Cardiac muscle cell (in vitro differentiated cells and primary cell): ENCODE results near the gene EIF3C. TPM values are rescaled to one million over a fixed set of nuclear protein-coding genes. Genes with fewer than 3 reads are reported as not detected.
"Not testable (repeated sequence)": the region's sequence is repeated elsewhere in the genome, so short reads cannot be mapped to it uniquely, and the experiment has no call there.

ENCODE experiments used
- DNase-seq, 2 donors: peaks; one replicate each; pipeline versions ENCODE4 v3.0.0 to v3.0.0-alpha.2; 2010 to 2017; ENCODE audit warnings: low read depth in 1 of 2, low spot score in 1 of 2
- H3K27ac ChIP-seq: fragments of 200-600 bp; sonication (generic); 2 replicates; pipeline ENCODE4 v1.5.1; 2016
- H3K27me3 ChIP-seq: fragments of 200-600 bp; sonication (generic); 2 replicates; pipeline ENCODE4 v1.6.0; 2016; ENCODE audit warnings: control low read depth
- H3K36me3 ChIP-seq: fragments of 200-600 bp; sonication (generic); 2 replicates; pipeline ENCODE4 v1.5.1; 2016; ENCODE audit warnings: control low read depth
- H3K4me1 ChIP-seq: fragments of 200-600 bp; sonication (generic); 2 replicates; pipeline ENCODE4 v1.8.1; 2017; ENCODE audit warnings: low read depth, mild to moderate bottlenecking, mixed run types
- H3K4me3 ChIP-seq: fragments of 200-600 bp; sonication (generic); 2 replicates; pipeline ENCODE4 v1.5.1; 2016; ENCODE audit warnings: mild to moderate bottlenecking
- H3K9me3 ChIP-seq: fragments of 200-600 bp; sonication (generic); 2 replicates; pipeline ENCODE4 v1.5.1; 2017; ENCODE audit warnings: low read depth, mild to moderate bottlenecking, control low read depth
- polyA plus RNA-seq: library from polyadenylated mRNA; unstranded; fragments of >200 nt; fragmentation: Nextera tagmentation; extraction: Ambion mirVana; gene quantifications from 2 replicates; pipeline ENCODE4 v1.2.1, GENCODE V29; 2016
- total RNA-seq: library from RNA; depleted of rRNA; stranded (reverse); fragments of >200 nt; gene quantifications from 2 replicates; pipeline ENCODE4 v1.2.3, GENCODE V29; 2016

Gene EIF3C, protein sequence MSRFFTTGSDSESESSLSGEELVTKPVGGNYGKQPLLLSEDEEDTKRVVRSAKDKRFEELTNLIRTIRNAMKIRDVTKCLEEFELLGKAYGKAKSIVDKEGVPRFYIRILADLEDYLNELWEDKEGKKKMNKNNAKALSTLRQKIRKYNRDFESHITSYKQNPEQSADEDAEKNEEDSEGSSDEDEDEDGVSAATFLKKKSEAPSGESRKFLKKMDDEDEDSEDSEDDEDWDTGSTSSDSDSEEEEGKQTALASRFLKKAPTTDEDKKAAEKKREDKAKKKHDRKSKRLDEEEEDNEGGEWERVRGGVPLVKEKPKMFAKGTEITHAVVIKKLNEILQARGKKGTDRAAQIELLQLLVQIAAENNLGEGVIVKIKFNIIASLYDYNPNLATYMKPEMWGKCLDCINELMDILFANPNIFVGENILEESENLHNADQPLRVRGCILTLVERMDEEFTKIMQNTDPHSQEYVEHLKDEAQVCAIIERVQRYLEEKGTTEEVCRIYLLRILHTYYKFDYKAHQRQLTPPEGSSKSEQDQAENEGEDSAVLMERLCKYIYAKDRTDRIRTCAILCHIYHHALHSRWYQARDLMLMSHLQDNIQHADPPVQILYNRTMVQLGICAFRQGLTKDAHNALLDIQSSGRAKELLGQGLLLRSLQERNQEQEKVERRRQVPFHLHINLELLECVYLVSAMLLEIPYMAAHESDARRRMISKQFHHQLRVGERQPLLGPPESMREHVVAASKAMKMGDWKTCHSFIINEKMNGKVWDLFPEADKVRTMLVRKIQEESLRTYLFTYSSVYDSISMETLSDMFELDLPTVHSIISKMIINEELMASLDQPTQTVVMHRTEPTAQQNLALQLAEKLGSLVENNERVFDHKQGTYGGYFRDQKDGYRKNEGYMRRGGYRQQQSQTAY
- total RNA-seq = 287 and 310 TPM in 2 replicates
- polyA plus RNA-seq = 381 and 388 TPM in 2 replicates

GRCh38 chr16:28711220-28712083 lies at the start of gene EIF3C:
TSS of gene EIF3C (plus strand) at chr16:28711464. CDS start at chr16:28711687, 223 bp downstream.
- not testable (repeated sequence) for H3K9me3 ChIP-seq, H3K27me3 ChIP-seq, H3K4me3 ChIP-seq, H3K36me3 ChIP-seq, H3K4me1 ChIP-seq, DNase-seq, H3K27ac ChIP-seq

DNA sequence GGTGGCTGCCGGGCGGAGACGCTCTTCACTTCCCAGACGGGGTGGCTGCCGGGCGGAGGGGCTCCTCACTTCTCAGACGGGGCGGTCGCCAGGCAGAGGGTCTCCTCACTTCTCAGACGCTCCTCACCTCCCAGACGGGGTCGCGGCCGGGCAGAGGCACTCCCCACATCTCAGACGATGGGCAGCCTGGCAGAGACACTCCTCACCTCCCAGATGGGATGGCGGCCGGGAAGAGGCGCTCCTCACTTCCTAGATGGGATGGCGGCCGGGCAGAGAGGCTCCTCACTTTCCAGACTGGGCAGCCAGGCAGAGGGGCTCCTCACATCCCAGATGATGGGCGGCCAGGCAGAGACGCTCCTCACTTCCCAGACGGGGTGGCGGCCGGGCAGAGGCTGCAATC lies 45.0 kb upstream of the EIF3C start:
- H3K27ac ChIP-seq, H3K4me3 ChIP-seq, H3K9me3 ChIP-seq, H3K27me3 ChIP-seq, H3K4me1 ChIP-seq, H3K36me3 ChIP-seq, DNase-seq: not testable (repeated sequence)

DNA sequence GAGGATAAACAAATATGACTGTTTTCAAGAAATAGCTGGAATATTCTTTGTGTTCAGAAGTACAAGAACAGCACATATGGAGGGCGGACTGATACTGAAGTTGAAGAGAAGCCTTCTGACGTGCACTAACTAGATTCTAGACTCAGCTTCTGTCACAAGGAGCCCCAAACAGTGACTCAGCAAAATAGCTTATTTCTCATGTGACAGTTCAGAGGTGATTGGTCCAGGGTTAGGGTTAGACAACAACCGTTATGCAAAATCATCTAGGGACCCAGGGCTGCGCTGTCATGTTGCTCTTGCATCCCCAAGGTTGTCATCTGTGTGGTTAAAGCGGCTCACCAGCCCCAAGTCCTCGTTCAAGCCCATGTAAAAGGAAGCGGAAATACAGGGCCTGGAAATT lies 43.8 kb upstream of the EIF3C start:
- not testable (repeated sequence) for H3K27ac ChIP-seq, H3K27me3 ChIP-seq, H3K36me3 ChIP-seq, H3K4me3 ChIP-seq, DNase-seq, H3K4me1 ChIP-seq, H3K9me3 ChIP-seq

GRCh38 chr16:28668199-28668598 lies 43.1 kb upstream of the EIF3C start:
- not testable (repeated sequence) for H3K4me3 ChIP-seq, H3K4me1 ChIP-seq, DNase-seq, H3K36me3 ChIP-seq, H3K27ac ChIP-seq, H3K27me3 ChIP-seq, H3K9me3 ChIP-seq

DNA sequence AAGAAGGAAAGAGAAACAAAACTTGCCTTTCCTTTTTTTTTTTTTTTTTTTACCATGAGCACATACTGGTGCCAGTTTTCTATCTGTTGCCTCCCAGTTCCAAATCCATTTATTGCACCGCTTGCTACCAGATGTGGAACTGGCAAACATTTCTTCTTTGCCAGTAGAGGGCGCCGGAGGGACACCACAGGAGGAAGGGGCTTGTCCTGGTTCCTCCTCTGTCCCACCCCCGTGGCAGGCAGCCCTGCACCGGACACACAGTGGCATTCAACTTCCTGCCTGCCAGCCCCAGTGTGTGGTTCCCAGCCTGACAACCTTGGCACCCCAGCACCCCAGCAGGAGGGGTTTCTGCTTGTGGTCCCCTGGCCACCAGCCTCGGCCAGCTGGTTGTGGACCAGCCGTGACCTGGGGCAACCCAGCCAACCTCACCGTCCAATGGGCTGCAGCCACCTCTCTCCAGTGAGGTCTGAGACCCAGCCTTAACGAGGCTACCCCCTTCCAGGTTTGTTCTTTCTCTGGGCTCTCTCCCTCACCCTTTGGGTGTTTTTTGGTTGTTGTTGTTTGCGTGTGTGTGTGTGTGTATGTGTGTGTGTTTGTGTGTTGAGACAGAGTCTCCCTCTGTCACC lies 22.8 kb upstream of the EIF3C start:
- not testable (repeated sequence) for H3K4me3 ChIP-seq, H3K36me3 ChIP-seq, DNase-seq, H3K27me3 ChIP-seq, H3K27ac ChIP-seq, H3K4me1 ChIP-seq, H3K9me3 ChIP-seq

- not testable (repeated sequence) for H3K27me3 ChIP-seq, H3K9me3 ChIP-seq, H3K4me1 ChIP-seq, H3K4me3 ChIP-seq, H3K27ac ChIP-seq, H3K36me3 ChIP-seq, DNase-seq
These were observed 21.8 kb upstream of the EIF3C start for GRCh38 chr16:28689425-28689824.

GRCh38 chr16:28691722-28692121 lies 19.5 kb upstream of the EIF3C start:
- not testable (repeated sequence) for H3K9me3 ChIP-seq, H3K4me1 ChIP-seq, H3K4me3 ChIP-seq

DNA sequence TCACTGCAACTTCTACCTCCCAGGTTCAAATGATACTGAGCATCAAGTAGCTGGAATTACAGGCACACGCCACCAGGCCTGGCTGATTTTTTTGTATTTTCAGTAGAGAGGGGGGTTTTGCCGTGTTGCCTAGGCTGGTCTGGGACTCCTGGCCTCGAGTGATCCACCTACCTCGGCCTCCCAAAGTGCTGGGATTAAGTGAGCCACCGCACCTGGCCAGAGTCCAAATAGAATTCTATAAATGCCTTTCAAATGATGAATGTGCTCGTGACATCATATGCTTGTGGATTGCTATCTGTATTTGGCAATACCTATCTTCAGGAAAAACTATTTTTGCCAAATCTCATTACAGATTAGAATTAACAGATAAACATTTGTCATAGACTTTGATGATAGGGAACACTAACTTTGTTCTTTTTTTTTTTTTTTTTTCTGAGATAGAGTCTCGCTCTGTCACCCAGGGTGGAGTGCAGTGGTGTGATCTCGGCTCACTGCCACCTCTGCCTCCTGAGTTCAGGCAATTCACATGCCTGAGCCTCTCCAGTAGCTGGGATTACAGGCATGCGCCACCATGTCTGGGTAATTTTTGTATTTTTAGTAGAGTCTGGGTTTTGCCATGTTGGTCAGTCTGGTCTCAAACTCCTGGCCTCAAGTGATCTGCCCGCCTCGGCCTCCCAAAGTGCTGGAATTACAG lies 17.9 kb upstream of the EIF3C start:
- H3K36me3 ChIP-seq, H3K27me3 ChIP-seq, H3K4me3 ChIP-seq, H3K4me1 ChIP-seq, H3K9me3 ChIP-seq, H3K27ac ChIP-seq, DNase-seq: not testable (repeated sequence)

More at GRCh38 chr16:28691722-28692121, 19.5 kb upstream of the EIF3C start:
- H3K36me3 ChIP-seq, DNase-seq, H3K27me3 ChIP-seq, H3K27ac ChIP-seq: not testable (repeated sequence)

DNA sequence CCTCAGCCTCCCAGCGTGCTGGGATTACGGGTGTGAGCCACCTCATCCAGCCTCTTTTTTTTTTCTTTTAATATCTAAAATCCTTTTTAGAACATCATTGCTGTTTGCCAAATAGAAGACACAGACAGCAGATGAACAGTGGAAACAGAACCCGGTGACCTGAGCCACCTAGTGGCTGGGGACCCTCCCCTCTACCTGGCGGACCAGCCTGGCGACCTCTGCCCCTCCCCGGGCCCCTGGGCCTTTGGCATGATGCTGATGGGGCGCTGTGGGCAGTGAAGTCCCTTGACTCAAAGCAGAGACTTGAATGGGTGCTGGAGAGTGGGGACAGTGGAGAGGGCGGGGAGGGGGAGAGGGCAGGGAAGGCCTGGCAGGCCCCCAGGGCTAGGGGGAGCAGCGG lies 11.5 kb upstream of the EIF3C start:
- H3K9me3 ChIP-seq, H3K4me1 ChIP-seq, DNase-seq, H3K4me3 ChIP-seq, H3K27ac ChIP-seq, H3K36me3 ChIP-seq, H3K27me3 ChIP-seq: not testable (repeated sequence)

DNA sequence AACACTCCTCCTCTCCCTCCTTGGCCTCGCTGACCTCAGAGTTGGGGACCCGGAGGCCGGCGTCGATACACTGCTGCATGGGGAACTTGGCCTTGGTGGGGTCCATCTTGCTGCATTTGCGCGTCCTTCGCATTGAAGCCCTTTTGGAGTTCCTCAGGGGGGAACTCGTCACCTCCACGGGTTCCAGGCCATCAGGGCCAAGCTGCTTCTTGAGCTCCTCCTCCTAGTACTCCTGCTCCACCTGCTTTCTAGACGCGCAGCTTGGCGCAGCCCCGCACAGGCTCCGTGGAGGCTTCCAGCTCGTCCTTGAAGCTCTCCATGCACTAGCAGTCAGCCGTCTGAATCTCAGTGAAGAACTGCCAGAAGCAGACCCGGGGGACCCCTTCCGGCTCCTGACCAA lies 10.9 kb upstream of the EIF3C start:
- H3K9me3 ChIP-seq, H3K27me3 ChIP-seq, H3K4me3 ChIP-seq, H3K4me1 ChIP-seq, H3K27ac ChIP-seq, DNase-seq, H3K36me3 ChIP-seq: not testable (repeated sequence)

DNA sequence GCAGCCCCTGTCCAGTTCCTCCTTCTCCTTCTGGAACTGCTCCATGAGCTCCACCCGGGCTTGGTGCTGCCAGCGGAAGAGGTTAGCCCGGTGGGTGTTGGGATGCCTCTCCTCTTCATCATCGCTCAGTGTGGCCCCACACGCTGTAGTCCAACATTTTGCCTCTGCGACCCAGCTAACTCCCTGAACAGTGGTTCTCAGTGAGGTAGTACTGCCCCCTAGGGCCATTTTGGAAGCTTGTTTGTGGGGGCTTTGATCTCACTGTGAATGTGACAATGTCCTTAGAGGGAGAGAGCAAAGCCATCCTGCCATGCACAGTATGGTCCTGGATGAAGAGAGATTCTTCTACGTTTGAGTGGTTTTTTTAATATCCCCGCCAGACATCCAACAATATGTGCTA lies 9.9 kb upstream of the EIF3C start:
- not testable (repeated sequence) for H3K4me3 ChIP-seq, DNase-seq

DNA sequence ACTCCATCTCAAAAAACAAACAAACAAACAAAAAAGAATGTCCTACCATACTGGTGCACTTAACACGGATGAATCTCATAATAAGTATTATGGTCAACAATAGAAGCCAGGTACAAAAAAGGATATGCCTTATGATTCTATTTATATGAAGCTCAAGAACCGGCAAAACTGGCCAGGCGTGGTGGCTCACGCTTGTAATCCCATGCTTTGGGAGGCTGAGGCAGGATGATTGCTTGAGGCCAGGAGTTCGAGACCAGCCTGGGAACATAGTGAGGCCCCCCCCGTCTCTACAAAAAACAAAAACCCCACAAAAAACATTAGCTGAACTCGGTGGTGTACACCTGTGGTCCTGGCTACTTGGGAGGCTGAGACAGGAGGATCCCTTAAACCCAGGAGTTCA lies 7.0 kb upstream of the EIF3C start:
- H3K4me3 ChIP-seq, H3K27me3 ChIP-seq, DNase-seq, H3K27ac ChIP-seq, H3K36me3 ChIP-seq, H3K9me3 ChIP-seq, H3K4me1 ChIP-seq: not testable (repeated sequence)

More for the DNA sequence above, 9.9 kb upstream of the EIF3C start:
- H3K27me3 ChIP-seq, H3K9me3 ChIP-seq, H3K4me1 ChIP-seq, H3K36me3 ChIP-seq, H3K27ac ChIP-seq: not testable (repeated sequence)
